ENCODE data around the gene DLX6. TPM values are rescaled to one million over a fixed set of nuclear protein-coding genes. Genes with fewer than 3 reads are reported as not detected.

DLX6 gene
- total RNA-seq, 1 experiment from 2014 or later: not detected

GRCh38 chr7:97024209-97025129 lies 19.1 kb downstream of the DLX6 start, which contains the start of gene DLX5:
Gene DLX5, minus strand, starts transcription at chr7:97024831. Its CDS starts 208 bp downstream, at chr7:97024623.
- H3K9me2 ChIP-seq (ENCODE audit: insufficient read depth): no peaks in the 10 kb centered on the region
- POLR2A ChIA-PET: no interaction called here
- no peaks in the 10 kb centered on the region for H3K4me1 ChIP-seq (ENCODE audit: control insufficient read depth in 1 of 2, insufficient read depth in 2 of 2, low read length in 2 of 2)
- CTCF ChIA-PET: no interaction called here
- H3K4me3 ChIP-seq (replicated peaks in 1 of 2; ENCODE audit: low read depth in 1 of 2, low read length in 2 of 2): no peak within 1 kb of the TSS
- no peak within 1 kb of the TSS for H3K4me2 ChIP-seq (ENCODE audit: low read length)
- RAD21 ChIA-PET (ENCODE audit: low non-redundant PET in 1 of 2, low total read pairs in 2 of 2, uncharacterized antibody in 2 of 2, unreplicated experiment in 2 of 2): no interaction called here
- no peak within 1 kb of the TSS for H3K27ac ChIP-seq (ENCODE audit: low read depth, low read length)
- H3K27me3 ChIP-seq (ENCODE audit: insufficient read depth, low read length): peaks cover 15% of the 10 kb centered on the region; the same call in 1 of the 2 replicates
- no peak within 1 kb of the TSS for H2AFZ ChIP-seq (ENCODE audit: low read depth, low read length, poor library complexity, severe bottlenecking)
- intact Hi-C loops (cut with micrococcal nuclease): loop anchor here (5.0 kb wide), 1 partner anchor 1302 kb away; no protein-coding TSS in a partner anchor
- H3K79me2 ChIP-seq (ENCODE audit: insufficient read depth, low read length): no peaks in the 10 kb centered on the region
- no peaks in the 10 kb centered on the region for H3K36me3 ChIP-seq (ENCODE audit: control insufficient read depth in 1 of 2, insufficient read depth in 2 of 2, low read length in 2 of 2)
- no peak for ATAC-seq
- no TSS peak for BruUV-seq (replicated peaks)
- no peaks in the 10 kb centered on the region for H3K9me3 ChIP-seq (ENCODE audit: control insufficient read depth in 1 of 2, insufficient read depth in 1 of 2, low read depth in 1 of 2, low read length in 2 of 2)
- no peak for DNase-seq (ENCODE audit: low read depth, low spot score)
- H3K9ac ChIP-seq (ENCODE audit: low read length): no peak within 1 kb of the TSS
- no peaks in the 10 kb centered on the region for H4K20me1 ChIP-seq (ENCODE audit: insufficient read depth)
- TF ChIP-seq JUND (IDR thresholded peaks at IDR 0.05): no peak
- no peak for TF ChIP-seq REST (IDR thresholded peaks at IDR 0.05; ENCODE audit: low read depth)
- TF ChIP-seq ELF1 (IDR thresholded peaks at IDR 0.05; ENCODE audit: borderline replicate concordance, low read depth): no peak
- TF ChIP-seq YY1 (IDR thresholded peaks at IDR 0.05; ENCODE audit: extremely low read depth, insufficient replicate concordance, low read depth, low read length): no peak
- TF ChIP-seq EZH2phosphoT487 (IDR thresholded peaks at IDR 0.05; ENCODE audit: borderline replicate concordance): no peak
- TF ChIP-seq EZH2 (IDR thresholded peaks at IDR 0.05): no peak
- no peak for TF ChIP-seq MAX (IDR thresholded peaks at IDR 0.05)
- TF ChIP-seq RAD21 (IDR thresholded peaks at IDR 0.05; ENCODE audit: low read depth): no peak
- TF ChIP-seq CTCF (IDR thresholded peaks at IDR 0.05 in 2 of 3, conservative IDR thresholded peaks at IDR 0.05 in 1 of 3; ENCODE audit: borderline replicate concordance in 1 of 3, insufficient read depth in 1 of 3, low read depth in 2 of 3, low read length in 2 of 3): no peak
- TF ChIP-seq SRF (IDR thresholded peaks at IDR 0.05; ENCODE audit: low read depth): no peak
- TF ChIP-seq ZNF274 (IDR thresholded peaks at IDR 0.05; ENCODE audit: low read depth, low read length): no peak
- TF ChIP-seq ZBTB33 (IDR thresholded peaks at IDR 0.05; ENCODE audit: extremely low read depth, insufficient replicate concordance, low read length): no peak
- no peak for TF ChIP-seq FOSL1 (IDR thresholded peaks at IDR 0.05; ENCODE audit: low read depth)
- no peak for TF ChIP-seq TCF7L2 (IDR thresholded peaks at IDR 0.05; ENCODE audit: borderline replicate concordance, extremely low read depth, insufficient read depth, insufficient read length)
- TF ChIP-seq ATF3 (IDR thresholded peaks at IDR 0.05): no peak
- no peak for TF ChIP-seq POLR2AphosphoS5 (IDR thresholded peaks at IDR 0.05; ENCODE audit: low read depth, low read length)
- no peak for TF ChIP-seq SIN3A (IDR thresholded peaks at IDR 0.05; ENCODE audit: low read depth)
- TF ChIP-seq CBX3 (IDR thresholded peaks at IDR 0.05; ENCODE audit: low read depth): no peak
